Adrenal gland (tissue), 12 donors: ENCODE results near the gene LCN12. TPM values are rescaled to one million over a fixed set of nuclear protein-coding genes. Genes with fewer than 3 reads are reported as not detected.

Experiments used
- DNase-seq, 7 donors: peaks; one replicate each; pipeline ENCODE4 v3.0.0-alpha.2; 2019 to 2020
- H3K27ac ChIP-seq, 5 donors: fragments of 200-600 bp; sonication (generic) in 4 of 5; 1 replicate in 3 of 5; 2 replicates in 2 of 5; pipeline versions ENCODE4 v1.5.1 to v1.8.0; 2016 to 2020; ENCODE audit warnings: mild to moderate bottlenecking in 1 of 5
- H3K27me3 ChIP-seq: fragments of 200-600 bp; 2 replicates; pipeline ENCODE4 v1.8.0; 2021
- H3K36me3 ChIP-seq, 2 donors: fragments of 200-600 bp; replicated peaks in 1 of 2; 1 replicate in 1 of 2; 2 replicates in 1 of 2; pipeline versions ENCODE4 v1.5.1 to v1.8.0; 2018 to 2022
- H3K4me1 ChIP-seq, 2 donors: fragments of 200-600 bp; replicated peaks in 1 of 2; 1 replicate in 1 of 2; 2 replicates in 1 of 2; pipeline versions ENCODE4 v1.5.1 to v1.8.0; 2018 to 2021
- H3K4me3 ChIP-seq, 4 donors: fragments of 200-600 bp; sonication (generic) in 3 of 4; one replicate each; pipeline ENCODE4 v1.5.1; 2016 to 2018
- H3K9me3 ChIP-seq, 3 donors: fragments of 200-600 bp; sonication (generic) in 1 of 3; replicated peaks in 1 of 3; 1 replicate in 2 of 3; 2 replicates in 1 of 3; pipeline versions ENCODE4 v1.5.1 to v1.8.0; 2016 to 2021
- CTCF ChIP-seq, 6 experiments: fragments of 450-650 bp in 4 of 6; fragments of 200-600 bp in 2 of 6; sonication (generic) in 1 of 6; IDR thresholded peaks; 1 replicate in 5 of 6; 2 replicates in 1 of 6; pipeline versions ENCODE4 v1.5.1 to v1.8.0; 2016 to 2021; ENCODE audit warnings: antibody characterized with exemption in 6 of 6, mild to moderate bottlenecking in 2 of 6, moderate library complexity in 1 of 6
- POLR2A ChIP-seq, 2 donors: fragments of 450-650 bp; IDR thresholded peaks; one replicate each; pipeline ENCODE4 v1.6.1; 2017; ENCODE audit warnings: antibody characterized with exemption in 2 of 2, mild to moderate bottlenecking in 2 of 2, moderate library complexity in 1 of 2
- WGBS, 4 donors: extraction: QIAGEN DNeasy Blood & Tissue Kit in 2 of 4; methylation state at CpG; one replicate each; pipeline versions ENCODE4 v1.1.5 to v1.1.7; 2013 to 2017; 5-methylcytosine and 5-hydroxymethylcytosine counted together
- intact Hi-C, 2 donors: fragments of 100-400 bp; cut with DNase I; formaldehyde crosslinking; loops; one replicate each; pipeline versions ENCODE4 v1.14.1 to v1.15.0; 2022 to 2023
- polyA plus RNA-seq, 3 donors: library from polyadenylated mRNA; stranded (reverse); fragments of 200-250 nt in 2 of 3; fragments of 350-450 nt in 1 of 3; fragmentation: Illumina TruSeq in 1 of 3; extraction: RNeasy Lipid Tissue Mini Kit (QIAGEN cat#74804) in 1 of 3; gene quantifications; one replicate each; pipeline ENCODE4 v1.2.3, GENCODE V29; 2013 to 2014
- total RNA-seq, 9 donors: library from RNA; depleted of rRNA in 4 of 9; stranded (reverse); fragments of >200 nt in 4 of 9; fragments of 120-200 nt in 1 of 9; fragmentation: NEBNext Ultra II Directional in 1 of 9; extraction: Animal tissue kit (Norgen Biotek cat#: 25700) in 1 of 9; gene quantifications; one replicate each; pipeline versions ENCODE4 v1.1.0 to v1.2.4, GENCODE V29; 2013 to 2023
- donor health status: healthy with polysubstance abuse.
- donor health status: Bipolar disorder and iron deficiency.
- donor health status: DM: yes; HTN: yes; CAD: no.
- donor health status: DM: no; HTN: no; CAD: no.
- donor health status: DM: no; HTN: no; CAD: no.
- donor health status: DM: yes; HTN: yes; CAD: no.

The LCN12 gene
- total and polyA plus RNA-seq, 12 donors: 0.75 to 31.8 (median 4.4) TPM; not detected in 1

- Histone ChIP-seq H3K36me3 (peaks cover 0 to 3% of the 10 kb centered on the region in 2 donors), H3K27ac (no peak overlapping the region), H3K4me3 (no peak overlapping the region), H3K9me3 (no peaks in the 10 kb centered on the region), H3K4me1 (no peaks in the 10 kb centered on the region), H3K27me3 (no peaks in the 10 kb centered on the region)
- TF ChIP-seq CTCF (IDR thresholded peaks at IDR 0.05) (no peak), POLR2A (IDR thresholded peaks at IDR 0.05) (no peak)
- no peak for DNase-seq
- intact Hi-C loops: no loop called here
- WGBS, 4 donors: 91% methylated on average over 3 of the region's 3 CpGs
Observed at GRCh38 chr9:136934277-136934676, 17.8 kb upstream of the LCN12 start.

GRCh38 chr9:136935651-136936050 lies 16.4 kb upstream of the LCN12 start:
- WGBS, 4 donors: 79 to 90% (median 84%) methylated on average over 3 of the region's 3 CpGs
- peaks cover 4 to 12% of the 10 kb centered on the region in 2 donors for H3K4me1 ChIP-seq
- H3K27ac ChIP-seq: no peak overlapping the region
- peaks cover 0 to 17% of the 10 kb centered on the region in 2 donors for H3K36me3 ChIP-seq
- H3K4me3 ChIP-seq: no peak overlapping the region
- H3K27me3 ChIP-seq: no peaks in the 10 kb centered on the region
- no peak for DNase-seq
- TF ChIP-seq CTCF (IDR thresholded peaks at IDR 0.05): no peak
- intact Hi-C loops: no loop called here
- no peaks in the 10 kb centered on the region for H3K9me3 ChIP-seq

GRCh38 chr9:136936645-136937170 lies 15.4 kb upstream of the LCN12 start:
- Histone ChIP-seq H3K27ac (no peak overlapping the region), H3K27me3 (no peaks in the 10 kb centered on the region), H3K36me3 (peaks cover 0 to 27% of the 10 kb centered on the region in 2 donors), H3K4me3 (no peak overlapping the region), H3K4me1 (peaks cover 6 to 12% of the 10 kb centered on the region in 2 donors), H3K9me3 (no peaks in the 10 kb centered on the region)
- intact Hi-C loops: no loop called here
- WGBS, 4 donors: 91 to 95% (median 93%) methylated on average over 8 of the region's 8 CpGs
- no peak for TF ChIP-seq POLR2A (IDR thresholded peaks at IDR 0.05)
- no peak for TF ChIP-seq CTCF (IDR thresholded peaks at IDR 0.05)
- DNase-seq: no peak

- H3K27ac ChIP-seq: no peak overlapping the region
- H3K4me1 ChIP-seq: peaks cover 8 to 12% of the 10 kb centered on the region in 2 donors
- H3K9me3 ChIP-seq: no peaks in the 10 kb centered on the region
- WGBS, 4 donors: 85 to 94% (median 93%) methylated on average over 8 to 15 of the region's 15 CpGs
- no peak for DNase-seq
- H3K4me3 ChIP-seq: no peak overlapping the region
- peaks cover 0 to 34% of the 10 kb centered on the region in 2 donors for H3K36me3 ChIP-seq
- intact Hi-C loops: no loop called here
- no peak for TF ChIP-seq POLR2A (IDR thresholded peaks at IDR 0.05)
- TF ChIP-seq CTCF (IDR thresholded peaks at IDR 0.05): no peak
- no peaks in the 10 kb centered on the region for H3K27me3 ChIP-seq
Observed at GRCh38 chr9:136937186-136938001, 14.7 kb upstream of the LCN12 start.
